SW 1271 (cell line): ENCODE results near the gene ETDA.
"Not testable (repeated sequence)": the region's sequence is repeated elsewhere in the genome, so short reads cannot be mapped to it uniquely, and the experiment has no call there.

ENCODE experiments used
- DNase-seq, 2 experiments: peaks; one replicate each; lab custom pipeline; 2025; lab: John Stamatoyannopoulos, UW

ETDA gene

DNA sequence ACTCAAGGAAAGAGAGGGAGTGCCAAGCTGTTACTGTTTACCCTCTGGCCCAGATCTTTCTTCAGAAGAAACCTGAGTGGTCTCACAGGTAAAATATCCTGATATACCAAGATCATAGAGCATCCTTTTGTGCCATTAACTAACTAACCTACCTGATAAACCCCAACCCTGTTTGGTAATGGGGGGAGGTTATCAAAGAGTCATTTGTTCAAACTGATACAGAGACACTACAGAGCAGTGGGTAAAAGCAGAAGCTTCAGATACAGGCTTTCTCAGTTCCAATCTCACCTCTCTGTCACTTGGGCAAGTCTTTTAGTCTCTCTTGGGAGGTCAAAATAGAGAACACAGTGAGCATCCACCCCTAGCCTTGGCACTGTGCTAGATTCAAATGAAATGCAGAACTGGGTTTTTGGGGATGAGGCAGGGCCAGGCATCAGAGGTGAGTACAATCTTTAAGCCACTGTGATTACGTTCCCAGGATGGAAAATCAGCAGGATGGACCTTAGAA lies at the start of gene ETDA:
Gene ETDA, plus strand, starts transcription at position 51 of the 508 bp plus-strand sequence. CDS start 1,216 bp downstream, outside the sequence.
- DNase-seq: not testable (repeated sequence)

DNA sequence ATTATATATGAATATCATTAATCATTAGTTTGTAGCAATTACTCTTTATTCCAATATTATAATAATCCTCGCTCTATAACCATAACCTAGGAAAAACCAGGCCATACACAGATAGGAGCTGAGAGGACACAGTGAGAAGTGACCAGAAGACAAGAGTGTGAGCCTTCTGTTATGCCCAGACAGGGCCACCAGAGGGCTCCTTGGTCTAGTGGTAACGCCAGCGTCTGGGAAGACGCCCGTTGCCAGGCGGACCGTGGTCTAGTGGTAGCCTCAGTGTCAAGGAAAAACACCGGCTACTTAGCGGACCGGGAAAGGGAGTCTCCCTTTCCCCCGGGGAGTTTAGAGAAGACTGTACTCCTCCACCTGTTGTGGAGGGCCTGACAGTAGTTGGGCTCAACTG lies 45.4 kb upstream of the ETDA start:
- not testable (repeated sequence) for DNase-seq

DNA sequence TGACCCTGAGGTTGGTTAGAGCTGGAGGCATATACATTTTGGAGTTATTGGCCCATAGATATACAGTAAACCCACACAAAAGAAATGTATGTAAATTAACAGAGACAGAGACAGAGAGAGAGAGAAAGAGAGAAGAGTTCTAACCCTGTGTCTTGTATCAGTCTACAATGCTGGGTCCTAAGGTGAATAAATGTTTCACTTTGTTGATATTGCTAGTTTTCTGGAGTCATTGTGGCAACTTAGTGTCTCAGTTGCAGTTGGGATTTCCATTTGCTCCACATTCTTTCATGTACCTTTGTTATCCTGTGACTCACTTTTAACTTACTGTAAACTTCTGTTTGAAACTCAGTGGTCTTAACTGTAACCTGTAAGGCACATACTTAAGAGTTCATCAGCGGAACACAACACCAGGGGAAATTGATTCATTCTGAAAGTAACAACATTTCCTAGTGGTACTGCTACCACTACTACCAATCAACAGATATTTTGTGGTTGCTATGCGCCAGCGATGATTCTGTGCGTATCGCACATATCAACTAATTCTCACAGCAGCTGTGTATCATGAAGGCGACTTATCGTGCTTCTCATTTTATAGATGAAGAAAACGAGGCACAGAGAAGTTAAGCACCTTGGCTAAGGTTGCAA lies 38.5 kb upstream of the ETDA start:
- DNase-seq: no peak

DNA sequence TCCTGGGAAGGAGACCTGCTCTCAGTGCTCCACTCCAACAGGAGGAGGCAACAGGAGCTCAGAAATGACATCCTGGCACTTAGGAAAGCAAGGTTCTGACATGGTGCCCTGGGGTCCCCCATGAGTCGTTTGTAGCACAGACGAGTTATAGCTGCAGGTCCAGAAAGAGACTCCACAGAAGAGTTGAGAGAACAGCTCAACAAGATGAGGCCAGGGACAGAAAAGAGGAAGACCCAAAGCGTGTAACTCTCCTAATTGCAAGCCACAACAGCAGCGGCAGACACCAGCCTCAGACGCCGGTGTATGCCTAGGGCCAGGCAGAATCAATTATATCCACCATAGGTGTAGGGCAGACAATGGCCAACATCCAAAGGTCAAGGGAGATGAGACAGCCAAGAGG lies 5.9 kb upstream of the ETDA start:
- DNase-seq: not testable (repeated sequence)

DNA sequence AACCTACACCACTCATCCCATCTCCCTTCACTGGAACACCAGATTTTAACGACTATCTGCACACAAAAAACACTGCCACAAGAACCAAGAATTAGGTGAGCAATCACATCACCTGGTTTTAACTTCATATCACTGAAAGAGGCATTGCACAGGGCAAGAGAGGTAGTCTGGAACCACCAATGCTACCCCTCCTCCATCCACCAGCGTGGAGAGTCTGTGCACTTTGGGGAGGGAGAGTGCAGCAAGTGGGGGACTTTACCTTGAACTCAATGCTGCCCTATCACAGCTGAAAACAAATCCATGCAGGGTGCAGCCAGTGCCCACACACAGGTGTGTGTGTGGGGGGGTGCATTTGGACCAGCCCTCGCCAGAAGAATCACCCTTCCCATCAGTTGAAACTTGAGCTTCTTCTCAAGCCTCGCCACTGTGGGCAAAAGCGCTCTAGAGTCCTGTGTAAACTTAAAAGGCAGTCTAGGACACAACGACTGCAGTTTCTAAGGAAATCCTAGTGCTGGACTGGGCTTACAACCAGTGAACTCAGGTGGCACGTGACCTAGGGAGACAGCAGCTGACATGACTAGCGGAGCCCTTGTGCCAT lies 4.3 kb downstream of the ETDA start:
- DNase-seq: not testable (repeated sequence)

DNA sequence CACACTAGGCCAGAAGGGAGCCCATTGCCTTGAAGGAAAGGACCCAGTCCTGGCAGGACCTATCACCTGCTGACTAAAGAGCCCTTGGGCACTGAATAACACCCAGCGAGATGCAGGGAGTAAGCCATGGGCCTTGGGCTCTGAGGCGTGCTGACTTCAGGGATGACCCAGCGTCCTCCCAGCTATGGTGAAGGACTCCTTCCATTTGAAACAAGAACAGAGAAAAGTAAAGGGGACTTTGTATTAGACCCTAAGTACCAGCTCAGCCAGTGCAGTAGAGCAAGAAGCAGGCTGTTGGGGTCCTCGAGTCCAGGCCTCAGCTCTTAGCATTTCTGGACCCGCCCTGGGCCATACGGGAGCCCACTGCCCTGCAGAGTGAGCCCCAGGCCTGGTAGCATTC lies 5.1 kb downstream of the ETDA start:
- no peak for DNase-seq

DNA sequence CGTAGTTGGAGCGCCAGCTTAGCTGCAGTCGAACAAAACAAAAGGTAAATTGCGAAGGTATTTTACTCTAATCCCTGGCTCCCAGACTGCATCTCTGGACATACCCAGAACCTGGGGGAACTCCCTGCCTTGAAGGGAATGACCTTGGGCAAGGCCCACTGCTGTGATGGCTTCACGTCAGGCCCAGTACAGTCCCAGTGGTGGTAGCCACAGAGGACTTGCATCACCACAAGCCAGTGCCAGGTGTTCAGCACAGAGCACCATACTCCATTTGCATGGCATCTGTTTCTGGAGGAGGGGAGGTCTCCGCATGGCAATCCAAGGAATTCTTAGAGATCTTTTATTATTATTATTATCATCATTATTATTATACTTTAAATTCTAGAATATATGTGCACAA lies 5.6 kb downstream of the ETDA start:
- no peak for DNase-seq

DNA sequence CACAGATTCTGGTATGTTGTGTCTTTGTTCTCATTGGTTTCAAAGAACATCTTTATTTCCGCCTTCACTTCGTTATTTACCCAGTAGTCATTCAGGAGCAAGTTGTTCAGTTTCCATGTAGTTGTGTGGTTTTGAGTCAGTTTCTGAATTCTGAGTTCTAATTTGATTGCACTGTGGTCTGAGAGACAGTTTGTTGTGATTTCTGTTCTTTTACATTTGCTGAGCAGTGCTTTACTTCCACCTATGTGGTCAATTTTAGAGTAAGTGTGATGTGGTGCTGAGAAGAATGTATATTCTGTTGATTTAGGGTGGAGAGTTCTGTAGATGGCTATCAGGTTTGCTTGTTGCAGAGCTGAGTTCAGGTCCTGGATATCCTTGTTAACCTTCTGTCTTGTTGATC lies 9.1 kb downstream of the ETDA start:
- DNase-seq: not testable (repeated sequence)

DNA sequence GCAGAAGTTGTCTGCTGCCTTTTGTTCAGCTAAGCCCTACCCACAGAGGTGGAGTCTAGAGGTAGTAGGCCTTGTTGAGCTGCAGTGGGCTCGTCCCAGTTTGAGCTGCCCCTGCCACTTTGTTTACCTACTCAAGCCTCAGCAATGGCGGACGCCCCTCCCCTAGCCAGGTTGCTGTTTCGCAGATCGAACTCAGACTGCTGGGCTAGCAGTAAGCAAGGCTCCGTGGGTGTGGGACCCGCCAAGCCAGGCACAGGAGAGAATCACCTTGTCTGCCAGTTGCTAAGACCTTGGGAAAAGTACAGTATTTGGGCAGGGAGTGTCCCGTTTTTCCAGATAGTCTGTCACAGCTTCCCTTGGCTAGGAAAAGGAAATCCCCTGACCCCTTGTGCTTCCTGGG lies 11.5 kb downstream of the ETDA start:
- not testable (repeated sequence) for DNase-seq

DNA sequence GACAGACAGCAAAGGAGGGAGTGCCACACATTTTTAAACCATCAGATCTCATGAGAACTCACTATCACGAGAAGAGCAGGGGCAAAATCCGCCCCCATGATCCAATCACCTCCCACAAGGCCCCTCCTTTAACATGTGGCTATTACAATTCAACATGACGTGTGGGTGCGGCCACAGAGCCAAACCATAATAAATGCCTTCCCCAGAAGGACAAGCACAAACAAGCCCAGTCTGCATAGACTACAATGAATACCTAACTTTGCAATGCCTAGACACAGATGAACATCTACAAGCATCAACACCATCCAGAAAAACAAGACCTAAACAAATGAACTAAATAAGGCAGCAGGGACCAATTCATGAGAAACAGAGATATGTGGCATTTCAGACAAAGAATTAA lies 12.3 kb downstream of the ETDA start:
- no peak for DNase-seq

DNA sequence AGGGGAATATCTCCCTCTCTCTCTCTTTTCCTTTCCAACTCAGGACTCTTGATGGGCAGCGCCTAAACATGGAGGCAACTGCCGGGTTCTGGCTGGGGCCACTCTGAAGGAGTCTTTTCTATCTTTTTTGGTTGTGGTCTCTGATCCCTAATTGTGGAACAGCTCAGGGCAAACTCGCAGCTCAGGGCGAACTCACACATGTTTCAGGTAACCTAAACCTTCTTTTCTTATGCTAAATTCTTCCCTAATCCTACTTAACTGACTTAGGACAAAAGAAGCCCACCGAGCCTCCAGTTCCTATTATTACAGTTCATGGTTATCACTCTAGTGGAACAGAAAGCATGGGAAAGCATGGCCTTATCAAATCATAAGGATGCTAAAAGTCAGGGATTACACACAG lies 21.3 kb downstream of the ETDA start:
- no peak for DNase-seq

DNA sequence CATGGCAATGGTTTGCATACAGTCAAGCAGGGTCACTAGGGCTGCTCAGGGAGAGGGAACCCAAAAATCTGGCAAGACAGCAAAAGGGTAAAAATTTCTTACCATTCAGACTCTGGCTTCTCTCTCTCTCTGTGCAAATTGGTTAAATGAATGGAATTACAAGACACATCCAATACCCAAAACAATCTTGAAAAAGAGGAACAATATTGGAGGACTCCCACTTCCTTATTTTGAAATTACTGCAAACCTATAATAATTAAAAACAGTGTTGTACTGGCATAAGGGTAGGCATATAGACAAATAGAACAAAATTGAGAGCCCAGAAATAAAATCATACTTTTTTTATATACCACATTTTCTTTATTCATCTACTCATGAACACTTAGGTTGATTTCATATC lies 24.1 kb downstream of the ETDA start:
- DNase-seq: no peak

DNA sequence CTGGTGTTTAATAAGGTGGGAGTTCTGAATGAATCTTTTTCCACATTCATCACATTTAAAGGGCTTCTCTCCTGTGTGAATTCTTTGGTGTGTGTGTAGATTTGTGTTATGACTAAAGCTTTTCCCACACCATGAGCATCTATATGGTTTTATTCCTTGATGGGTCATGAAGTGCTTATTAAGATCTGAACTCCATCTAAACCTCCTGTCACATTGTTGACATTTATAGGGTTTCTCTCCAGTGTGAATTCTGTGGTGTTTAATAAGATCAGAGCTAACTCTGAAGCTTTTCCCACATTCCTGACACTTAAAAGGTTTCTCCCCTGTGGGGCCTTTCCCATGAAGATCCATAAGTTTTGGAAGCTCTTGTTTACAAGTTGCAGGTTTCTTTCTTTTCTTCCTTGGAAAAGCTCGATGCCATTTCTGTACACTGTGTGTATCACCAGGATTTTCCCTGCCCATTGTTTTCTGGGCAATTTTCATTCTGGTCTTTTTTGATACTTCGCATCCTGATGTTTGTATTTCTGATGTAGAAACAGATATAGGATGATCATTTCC lies 35.5 kb downstream of the ETDA start:
- no peak for DNase-seq

DNA sequence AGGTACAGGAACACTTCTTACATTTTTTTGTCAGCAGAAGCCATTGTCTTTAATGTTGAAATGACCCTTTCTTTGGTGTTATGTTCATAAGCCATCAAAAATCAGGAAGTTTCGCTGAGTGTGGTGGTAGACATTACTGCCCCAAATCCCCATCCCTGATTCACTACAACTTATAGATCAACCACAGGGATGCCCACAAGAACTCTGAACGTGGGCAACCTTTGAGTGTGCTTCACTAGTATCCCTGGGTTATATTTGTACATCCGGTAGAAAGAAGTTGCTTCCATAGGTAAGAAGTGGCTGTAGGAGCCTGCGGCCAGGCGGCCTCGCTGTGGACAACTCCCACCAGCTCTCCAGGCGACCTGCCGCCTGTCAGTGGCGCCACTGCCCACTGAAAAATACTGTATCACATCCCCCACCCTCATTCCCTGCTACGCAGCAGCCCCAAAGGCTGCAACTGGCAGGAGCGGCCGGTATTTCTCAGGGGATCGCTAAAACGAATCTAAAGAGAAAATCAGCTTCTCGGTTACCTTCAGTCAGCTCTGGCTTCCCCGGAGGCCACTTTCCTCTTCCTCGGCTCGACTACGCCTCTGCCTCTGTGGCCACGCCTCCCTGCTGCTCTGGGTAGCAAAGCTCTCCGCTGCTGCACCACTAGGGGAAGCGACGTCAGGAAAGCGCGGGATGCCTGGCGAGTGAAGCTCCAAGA lies 43.5 kb downstream of the ETDA start:
- no peak for DNase-seq

DNA sequence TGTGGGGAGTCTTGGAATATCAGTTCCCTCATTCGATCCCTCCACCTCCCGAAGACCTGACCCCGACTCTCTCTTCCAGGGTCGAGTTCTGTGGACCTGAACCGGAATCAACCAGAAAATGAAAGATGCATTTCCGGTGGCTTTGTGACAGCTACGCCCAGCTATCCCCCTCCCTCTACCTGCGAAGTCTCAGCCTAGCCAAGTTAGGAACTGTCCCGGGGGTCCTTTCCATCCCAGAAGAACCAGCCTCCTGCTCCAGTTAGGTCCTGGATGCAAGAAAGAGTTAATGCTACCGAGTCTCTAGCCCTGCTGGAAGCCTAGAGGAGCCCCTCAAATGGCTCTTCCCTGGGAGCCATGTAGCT lies 44.1 kb downstream of the ETDA start:
- no peak for DNase-seq

DNA sequence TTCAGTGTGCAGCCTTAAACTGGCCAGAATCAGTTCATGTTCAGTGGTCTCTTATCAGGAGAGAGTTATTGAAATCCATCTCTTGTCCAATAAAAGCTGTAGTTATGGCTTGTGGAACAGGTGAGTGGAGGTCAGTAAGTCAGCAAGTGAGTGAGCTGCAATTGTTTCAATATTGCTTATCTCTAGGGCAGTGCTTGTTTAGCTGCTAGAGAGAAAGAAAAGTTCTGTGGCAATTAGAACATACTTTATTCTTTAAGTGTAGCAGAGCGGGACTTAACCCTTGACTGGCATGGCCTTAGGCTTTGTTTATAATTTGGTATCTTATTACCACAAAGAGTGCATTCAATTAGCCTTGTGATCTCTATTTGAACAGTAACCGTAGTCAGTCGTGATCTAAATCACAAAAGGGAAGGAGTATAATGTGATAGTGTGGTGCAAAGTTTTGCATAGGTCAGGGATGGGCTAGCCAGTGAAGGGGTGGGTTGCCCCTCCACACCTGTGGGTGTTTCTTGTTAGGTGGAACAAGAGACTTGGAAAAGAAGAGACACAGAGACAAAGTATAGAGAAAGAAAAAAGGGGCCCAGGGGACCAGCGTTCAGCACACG lies 50.5 kb downstream of the ETDA start:
- no peak for DNase-seq
